Prostate gland (tissue), 2 donors: ENCODE data around the gene SLC25A1.

ENCODE experiments used
- CTCF ChIP-seq, 4 experiments: fragments of 200-600 bp in 2 of 4; fragments of 450-650 bp in 2 of 4; sonication (generic) in 2 of 4; IDR thresholded peaks; 1 replicate in 3 of 4; 2 replicates in 1 of 4; pipeline ENCODE4 v1.5.1; 2016 to 2019; ENCODE audit warnings: antibody characterized with exemption in 4 of 4, mild to moderate bottlenecking in 2 of 4, moderate library complexity in 2 of 4
- POLR2A ChIP-seq: fragments of 450-650 bp; IDR thresholded peaks from one replicate; pipeline ENCODE4 v1.6.1; 2016; ENCODE audit warnings: antibody characterized with exemption, mild to moderate bottlenecking

GRCh38 chr22:19142394-19142793 lies 36.1 kb downstream of the SLC25A1 start:
- no peak for TF ChIP-seq CTCF (IDR thresholded peaks at IDR 0.05)
- no peak for TF ChIP-seq POLR2A
